Smooth muscle cell (in vitro differentiated cells): ENCODE data around the gene NPPA. TPM values are rescaled to one million over a fixed set of nuclear protein-coding genes. Genes with fewer than 3 reads are reported as not detected.

Source experiments
- DNase-seq: peaks from one replicate; lab custom pipeline; 2025; ENCODE audit not compliant: unreplicated experiment; lab: John Stamatoyannopoulos, UW
- H2AFZ ChIP-seq: fragments of 200-600 bp; sonication (generic); 2 replicates; pipeline ENCODE4 v1.6.0; 2016; ENCODE audit warnings: antibody characterized with exemption, low read depth, mild to moderate bottlenecking
- H3F3A ChIP-seq: fragments of 200-600 bp; sonication (generic); 2 replicates; pipeline ENCODE4 v1.6.0; 2017; ENCODE audit warnings: antibody characterized with exemption, low read depth
- H3K27ac ChIP-seq: fragments of 200-600 bp; sonication (generic); 2 replicates; pipeline ENCODE4 v1.5.1; 2016; ENCODE audit warnings: low read depth, mild to moderate bottlenecking
- H3K27me3 ChIP-seq: fragments of 200-600 bp; sonication (generic); 2 replicates; pipeline ENCODE4 v1.6.1; 2016; ENCODE audit warnings: low read depth, mild to moderate bottlenecking
- H3K36me3 ChIP-seq: fragments of 200-600 bp; sonication (generic); 2 replicates; pipeline ENCODE4 v1.5.1; 2016; ENCODE audit warnings: low read depth
- H3K4me1 ChIP-seq: fragments of 200-600 bp; sonication (generic); 2 replicates; pipeline ENCODE4 v1.5.1; 2016; ENCODE audit warnings: low read depth
- H3K4me2 ChIP-seq: fragments of 200-600 bp; sonication (generic); 2 replicates; pipeline ENCODE4 v1.6.0; 2016; ENCODE audit warnings: mild to moderate bottlenecking
- H3K4me3 ChIP-seq: fragments of 200-600 bp; sonication (generic); 2 replicates; pipeline ENCODE4 v1.5.1; 2016; ENCODE audit warnings: mild to moderate bottlenecking
- H3K79me2 ChIP-seq: fragments of 200-600 bp; sonication (generic); 2 replicates; pipeline ENCODE4 v1.6.0; 2016; ENCODE audit warnings: low read depth, mild to moderate bottlenecking
- H3K9ac ChIP-seq: fragments of 200-600 bp; sonication (generic); 2 replicates; pipeline ENCODE4 v1.6.0; 2016; ENCODE audit warnings: low read depth
- H3K9me3 ChIP-seq: fragments of 200-600 bp; sonication (generic); replicated peaks from 2 replicates; pipeline ENCODE4 v1.5.1; 2016; ENCODE audit warnings: low read depth
- H4K20me1 ChIP-seq: fragments of 200-600 bp; sonication (generic); 2 replicates; pipeline ENCODE4 v1.6.0; 2016; ENCODE audit warnings: low read depth
- WGBS: methylation state at CpG from one replicate; pipeline ENCODE4 v1.1.7; 2016; ENCODE audit warnings: low lambda C conversion rate; 5-methylcytosine and 5-hydroxymethylcytosine counted together
- polyA plus RNA-seq: library from polyadenylated mRNA; unstranded; fragments of >200 nt; fragmentation: Nextera tagmentation; extraction: Ambion mirVana; gene quantifications from 2 replicates; pipeline ENCODE4 v1.2.1, GENCODE V29; 2016
- total RNA-seq: library from RNA; depleted of rRNA; stranded (reverse); fragments of >200 nt; gene quantifications from 2 replicates; pipeline ENCODE4 v1.2.3, GENCODE V29; 2014
- TF ChIP-seq, protein P1 (sequence below): fragments of 200-600 bp; sonication (generic); IDR thresholded peaks from 2 replicates; pipeline ENCODE4 v1.5.1; 2017; ENCODE audit warnings: borderline replicate concordance, mild to moderate bottlenecking, antibody characterized with exemption; ENCODE audit not compliant: insufficient read depth, poor library complexity, severe bottlenecking

Gene NPPA
- total and polyA plus RNA-seq, 2 experiments from 2014 or later: 0.48 TPM; not detected in 1

GRCh38 chr1:11800391-11800755 lies 47.2 kb downstream of the NPPA start:
- no peak overlapping the region for H3K4me2 ChIP-seq
- H3K27ac ChIP-seq: no peak overlapping the region
- no peaks in the 10 kb centered on the region for H3K36me3 ChIP-seq
- no peaks in the 10 kb centered on the region for H4K20me1 ChIP-seq
- no peaks in the 10 kb centered on the region for H3K79me2 ChIP-seq
- H3K4me1 ChIP-seq: peaks cover 26% of the 10 kb centered on the region
- TF ChIP-seq, protein P1, sequence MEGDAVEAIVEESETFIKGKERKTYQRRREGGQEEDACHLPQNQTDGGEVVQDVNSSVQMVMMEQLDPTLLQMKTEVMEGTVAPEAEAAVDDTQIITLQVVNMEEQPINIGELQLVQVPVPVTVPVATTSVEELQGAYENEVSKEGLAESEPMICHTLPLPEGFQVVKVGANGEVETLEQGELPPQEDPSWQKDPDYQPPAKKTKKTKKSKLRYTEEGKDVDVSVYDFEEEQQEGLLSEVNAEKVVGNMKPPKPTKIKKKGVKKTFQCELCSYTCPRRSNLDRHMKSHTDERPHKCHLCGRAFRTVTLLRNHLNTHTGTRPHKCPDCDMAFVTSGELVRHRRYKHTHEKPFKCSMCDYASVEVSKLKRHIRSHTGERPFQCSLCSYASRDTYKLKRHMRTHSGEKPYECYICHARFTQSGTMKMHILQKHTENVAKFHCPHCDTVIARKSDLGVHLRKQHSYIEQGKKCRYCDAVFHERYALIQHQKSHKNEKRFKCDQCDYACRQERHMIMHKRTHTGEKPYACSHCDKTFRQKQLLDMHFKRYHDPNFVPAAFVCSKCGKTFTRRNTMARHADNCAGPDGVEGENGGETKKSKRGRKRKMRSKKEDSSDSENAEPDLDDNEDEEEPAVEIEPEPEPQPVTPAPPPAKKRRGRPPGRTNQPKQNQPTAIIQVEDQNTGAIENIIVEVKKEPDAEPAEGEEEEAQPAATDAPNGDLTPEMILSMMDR: no peak
- no peak overlapping the region for H2AFZ ChIP-seq
- 98% methylated on average over 8 of the region's 8 CpGs for WGBS
- H3K27me3 ChIP-seq: no peaks in the 10 kb centered on the region
- H3K9ac ChIP-seq: no peak overlapping the region
- H3K4me3 ChIP-seq: no peak overlapping the region
- H3F3A ChIP-seq: peaks cover 13% of the 10 kb centered on the region
- DNase-seq: no peak
- H3K9me3 ChIP-seq: no peaks in the 10 kb centered on the region

DNA sequence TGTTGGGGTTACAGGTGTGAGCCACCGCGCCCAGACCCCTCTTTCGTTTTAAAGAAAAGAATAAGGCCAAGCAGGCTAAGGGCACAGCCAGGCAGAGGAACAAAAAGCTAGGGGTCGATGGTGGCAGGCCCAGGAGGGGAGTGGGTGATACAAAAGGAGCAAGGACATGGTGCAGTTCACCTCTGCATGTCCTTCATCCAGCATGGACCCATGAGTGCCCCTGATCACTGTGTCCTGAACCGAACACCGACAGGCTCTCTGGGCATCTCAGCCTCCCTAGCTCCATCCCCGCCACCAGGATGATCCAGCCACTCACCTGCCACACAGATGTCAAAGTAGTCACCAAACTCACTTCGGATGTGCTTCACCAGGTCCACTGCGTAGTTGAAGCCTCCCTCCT lies 47.7 kb downstream of the NPPA start:
- Histone ChIP-seq H3K4me1 (peaks cover 23% of the 10 kb centered on the region), H3K4me3 (no peak overlapping the region), H3K36me3 (no peaks in the 10 kb centered on the region), H3K79me2 (no peaks in the 10 kb centered on the region), H4K20me1 (no peaks in the 10 kb centered on the region), H3F3A (peaks cover 9% of the 10 kb centered on the region), H3K4me2 (no peak overlapping the region), H3K9ac (no peak overlapping the region), H3K27me3 (no peaks in the 10 kb centered on the region), H3K27ac (no peak overlapping the region), H2AFZ (no peak overlapping the region), H3K9me3 (no peaks in the 10 kb centered on the region)
- no peak for DNase-seq
- WGBS: 97% methylated on average over 9 of the region's 9 CpGs
- TF ChIP-seq, protein P1: no peak

DNA sequence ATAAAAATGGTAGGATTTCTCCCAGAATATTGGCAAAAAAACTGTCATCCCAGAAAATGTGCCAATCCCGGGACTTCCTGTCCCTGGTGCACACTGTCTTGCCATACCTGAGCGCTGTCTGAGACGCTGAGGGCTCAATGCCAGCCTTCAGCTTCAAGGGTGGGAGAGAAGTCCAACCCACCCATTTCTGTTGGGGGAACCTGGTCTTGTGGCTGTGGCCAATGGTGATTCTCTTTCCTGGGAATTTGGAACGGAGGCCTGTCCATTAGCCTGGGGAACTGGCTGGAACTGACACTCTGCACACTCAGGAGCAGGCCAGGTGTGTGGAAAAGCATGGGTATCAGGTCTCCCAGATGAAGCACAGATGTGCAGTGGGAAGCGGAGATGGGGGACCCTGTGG lies 48.5 kb downstream of the NPPA start:
- WGBS: 96% methylated on average over 5 of the region's 5 CpGs
- no peak for DNase-seq
- TF ChIP-seq, protein P1: no peak

GRCh38 chr1:11797525-11798216 lies 49.9 kb downstream of the NPPA start:
- no peak overlapping the region for H3K4me2 ChIP-seq
- no peaks in the 10 kb centered on the region for H3K79me2 ChIP-seq
- 92% methylated on average over 6 of the region's 6 CpGs for WGBS
- H4K20me1 ChIP-seq: no peaks in the 10 kb centered on the region
- H3K36me3 ChIP-seq: no peaks in the 10 kb centered on the region
- no peaks in the 10 kb centered on the region for H3K27me3 ChIP-seq
- no peak for DNase-seq
- TF ChIP-seq, protein P1: no peak
- no peak overlapping the region for H2AFZ ChIP-seq
- H3K9ac ChIP-seq: no peak overlapping the region
- H3K4me3 ChIP-seq: no peak overlapping the region
- H3K4me1 ChIP-seq: peaks cover 9% of the 10 kb centered on the region
- no peak overlapping the region for H3K27ac ChIP-seq
- H3F3A ChIP-seq: no peaks in the 10 kb centered on the region
- no peaks in the 10 kb centered on the region for H3K9me3 ChIP-seq

More for the DNA sequence above, 48.5 kb downstream of the NPPA start:
- H3K36me3 ChIP-seq: no peaks in the 10 kb centered on the region
- H3K4me1 ChIP-seq: peaks cover 15% of the 10 kb centered on the region
- no peak overlapping the region for H3K9ac ChIP-seq
- no peak overlapping the region for H2AFZ ChIP-seq
- H3K4me3 ChIP-seq: no peak overlapping the region
- peaks cover 3% of the 10 kb centered on the region for H3F3A ChIP-seq
- no peaks in the 10 kb centered on the region for H4K20me1 ChIP-seq
- H3K9me3 ChIP-seq: no peaks in the 10 kb centered on the region
- no peak overlapping the region for H3K4me2 ChIP-seq
- H3K79me2 ChIP-seq: no peaks in the 10 kb centered on the region
- no peak overlapping the region for H3K27ac ChIP-seq
- H3K27me3 ChIP-seq: no peaks in the 10 kb centered on the region
